ENCODE measurements around the gene DNAJC4.

The DNAJC4 gene

DNA sequence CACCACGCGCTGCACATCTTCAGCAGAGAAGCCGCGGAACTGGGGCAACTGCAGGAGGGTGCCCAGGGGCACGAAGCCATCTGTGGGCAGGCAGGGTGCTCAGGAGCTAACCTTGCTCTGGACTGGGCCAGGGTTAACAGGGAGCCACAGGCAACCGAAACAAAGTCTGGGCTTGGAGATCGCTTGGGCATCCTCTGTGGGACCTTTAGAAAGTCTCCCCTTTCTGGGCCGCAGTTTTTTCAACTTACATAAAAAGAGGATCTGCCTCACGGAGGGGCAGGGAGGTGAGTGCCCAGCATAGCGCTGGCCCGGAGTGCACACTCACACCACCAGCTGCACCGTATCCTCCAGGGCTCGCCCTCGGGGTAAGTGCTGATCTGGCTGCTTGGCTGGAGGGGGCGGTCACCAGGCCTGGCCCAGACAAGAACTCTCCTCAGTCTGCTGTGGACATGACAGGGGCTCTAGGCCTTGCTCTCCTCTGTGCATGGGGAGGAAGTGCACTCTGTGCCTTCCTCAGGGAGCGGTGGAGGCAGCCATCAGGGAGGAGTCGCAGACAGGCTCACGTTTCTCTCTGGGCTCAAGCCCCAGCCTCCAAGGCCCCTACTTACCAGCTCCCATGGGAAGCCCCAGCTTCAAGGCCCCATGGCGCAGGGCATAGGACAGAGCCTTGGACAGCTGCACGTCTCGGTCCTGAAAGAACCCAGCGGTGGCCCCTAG, 5.3 kb upstream of the DNAJC4 start:
- Histone ChIP-seq H3K27ac (ENCODE audit: low read length) (no peak overlapping the region), H3K9ac (ENCODE audit: low read length) (no peak overlapping the region)

DNA sequence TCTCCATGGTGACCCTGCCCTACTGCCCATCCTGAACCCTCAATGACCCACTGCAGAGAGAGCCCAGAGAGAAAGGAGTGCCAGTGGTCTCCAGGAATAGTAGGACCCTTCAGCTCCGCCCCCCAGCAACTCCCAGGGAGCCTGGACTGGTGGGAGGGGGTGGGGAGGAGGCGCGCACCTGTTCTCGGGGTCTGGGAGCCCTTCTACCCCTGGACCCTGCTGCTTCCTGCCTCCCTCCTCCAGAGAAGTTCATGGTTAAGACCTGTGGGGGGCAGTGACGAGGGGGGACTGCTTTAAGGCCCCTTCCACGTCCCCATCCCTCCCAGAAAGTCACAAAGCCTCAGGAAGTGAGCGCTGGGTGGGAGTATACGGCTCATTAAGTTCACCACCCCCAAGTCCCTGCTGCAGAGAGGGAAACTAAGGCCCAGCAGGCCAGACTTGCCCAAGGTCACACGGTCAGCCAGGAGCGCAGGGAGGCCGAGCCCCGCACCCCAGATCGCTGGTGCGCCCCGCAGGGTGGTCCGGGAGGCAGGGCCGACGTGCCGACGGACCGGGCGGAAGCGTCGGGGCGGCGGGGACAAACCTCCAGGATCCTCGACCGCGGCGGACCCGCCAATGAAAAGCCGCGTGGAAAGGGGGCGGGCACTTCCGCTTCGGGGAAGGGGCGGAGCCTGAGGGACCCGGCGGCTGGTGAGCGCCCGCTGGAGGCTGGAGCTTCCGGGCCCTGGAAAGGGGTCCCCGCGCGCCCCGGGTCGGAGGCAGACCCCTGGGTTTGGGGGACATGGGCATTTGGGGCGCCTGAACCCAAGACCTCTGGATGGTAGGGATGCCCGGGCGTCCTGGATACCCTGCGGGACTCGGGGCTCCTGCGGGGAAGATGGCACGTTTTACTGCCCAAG, 4.5 kb upstream of the DNAJC4 start, which contains the start of the genes NUDT22 and TRPT1:
TSS of gene NUDT22 (plus strand) at position 667 of the 899 bp plus-strand sequence. CDS start 379 bp downstream, outside the sequence.
TSS of gene TRPT1 (minus strand) at position 579 of the 899 bp plus-strand sequence. CDS start at position 253, 326 bp downstream.
- Histone ChIP-seq H3K27ac (ENCODE audit: low read length) (no peak within 1 kb of the TSS), H3K4me3 (ENCODE audit: low read length) (peak within 1 kb of the TSS; percentile 70), H3K36me3 (ENCODE audit: control insufficient read depth, low read depth, low read length) (peaks cover under 1% of the 10 kb centered on the region), H3K9ac (ENCODE audit: low read length) (peak within 1 kb of the TSS; percentile 66), H3K9me3 (ENCODE audit: control insufficient read depth, low read depth, low read length) (no peaks in the 10 kb centered on the region), H3K27me3 (ENCODE audit: control insufficient read depth, insufficient read depth, low read length) (no peaks in the 10 kb centered on the region), H3K4me1 (ENCODE audit: control insufficient read depth, low read depth, low read length) (peaks cover under 1% of the 10 kb centered on the region)

More for the DNA sequence above, 5.3 kb upstream of the DNAJC4 start:
- H3K9me3 ChIP-seq (ENCODE audit: control insufficient read depth, low read depth, low read length) = no peaks in the 10 kb centered on the region
- H3K4me3 ChIP-seq (ENCODE audit: low read length) = peak overlapping the region; percentile 70
- peaks cover 6% of the 10 kb centered on the region for H3K36me3 ChIP-seq (ENCODE audit: control insufficient read depth, low read depth, low read length)
- no peaks in the 10 kb centered on the region for H3K4me1 ChIP-seq (ENCODE audit: control insufficient read depth, low read depth, low read length)
- H3K27me3 ChIP-seq (ENCODE audit: control insufficient read depth, insufficient read depth, low read length) = no peaks in the 10 kb centered on the region

DNA sequence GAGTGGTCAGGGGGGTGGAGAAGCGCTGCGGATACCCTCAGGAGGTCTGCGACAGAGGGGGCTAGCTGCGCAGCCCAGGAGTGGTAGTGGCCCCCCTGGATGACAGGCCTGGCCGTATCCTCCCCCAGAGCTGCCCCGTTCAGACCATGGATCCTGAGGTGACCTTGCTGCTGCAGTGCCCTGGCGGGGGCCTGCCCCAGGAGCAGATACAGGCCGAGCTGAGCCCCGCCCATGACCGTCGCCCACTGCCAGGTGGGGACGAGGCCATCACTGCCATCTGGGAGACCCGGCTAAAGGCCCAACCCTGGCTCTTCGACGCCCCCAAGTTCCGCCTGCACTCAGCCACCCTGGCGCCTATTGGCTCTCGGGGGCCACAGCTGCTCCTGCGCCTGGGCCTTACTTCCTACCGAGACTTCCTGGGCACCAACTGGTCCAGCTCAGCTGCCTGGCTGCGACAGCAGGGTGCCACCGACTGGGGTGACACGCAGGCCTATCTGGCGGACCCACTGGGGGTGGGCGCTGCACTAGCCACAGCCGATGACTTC, 3.8 kb upstream of the DNAJC4 start:
- peaks cover 4% of the 10 kb centered on the region for H3K4me1 ChIP-seq (ENCODE audit: control insufficient read depth, low read depth, low read length)
- peak overlapping the region; percentile 70 for H3K4me3 ChIP-seq (ENCODE audit: low read length)
- peaks cover 4% of the 10 kb centered on the region for H3K27me3 ChIP-seq (ENCODE audit: control insufficient read depth, insufficient read depth, low read length)
- H3K9ac ChIP-seq (ENCODE audit: low read length) = peak overlapping the region; percentile 52
- H3K9me3 ChIP-seq (ENCODE audit: control insufficient read depth, low read depth, low read length) = no peaks in the 10 kb centered on the region
- no peak overlapping the region for H3K27ac ChIP-seq (ENCODE audit: low read length)
- no peaks in the 10 kb centered on the region for H3K36me3 ChIP-seq (ENCODE audit: control insufficient read depth, low read depth, low read length)

DNA sequence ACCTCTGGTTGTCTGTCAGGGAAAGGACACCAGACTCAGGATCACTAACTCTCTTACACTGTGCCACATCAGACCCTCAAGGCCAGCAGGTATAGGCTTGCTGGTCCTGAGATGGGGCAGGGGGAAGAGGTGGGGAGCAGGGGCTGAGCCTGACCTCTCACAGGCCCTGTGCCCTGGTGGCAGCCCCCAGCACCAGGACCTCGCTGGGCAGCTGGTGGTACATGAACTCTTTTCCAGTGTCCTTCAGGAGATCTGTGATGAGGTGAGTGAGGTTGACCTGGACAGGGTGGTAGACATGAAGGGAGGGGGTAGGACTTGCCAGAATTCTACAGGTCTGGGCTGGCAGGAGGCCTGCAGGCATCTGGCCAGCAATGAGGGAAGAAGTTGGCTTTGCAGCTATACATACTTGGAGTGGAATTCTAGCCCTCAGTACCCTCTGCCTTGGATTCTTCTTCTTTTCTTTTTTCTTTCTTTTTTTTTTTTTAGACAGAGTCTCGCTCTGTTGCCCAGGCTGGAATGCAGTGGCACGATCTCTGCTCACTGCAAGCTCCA, 2.9 kb upstream of the DNAJC4 start:
- no peaks in the 10 kb centered on the region for H3K36me3 ChIP-seq (ENCODE audit: control insufficient read depth, low read depth, low read length)
- no peak overlapping the region for H3K27ac ChIP-seq (ENCODE audit: low read length)
- peaks cover 4% of the 10 kb centered on the region for H3K4me1 ChIP-seq (ENCODE audit: control insufficient read depth, low read depth, low read length)
- H3K4me3 ChIP-seq (ENCODE audit: low read length) = no peak overlapping the region
- H3K9me3 ChIP-seq (ENCODE audit: control insufficient read depth, low read depth, low read length) = no peaks in the 10 kb centered on the region
- no peak overlapping the region for H3K9ac ChIP-seq (ENCODE audit: low read length)
- peaks cover 9% of the 10 kb centered on the region for H3K27me3 ChIP-seq (ENCODE audit: control insufficient read depth, insufficient read depth, low read length)

DNA sequence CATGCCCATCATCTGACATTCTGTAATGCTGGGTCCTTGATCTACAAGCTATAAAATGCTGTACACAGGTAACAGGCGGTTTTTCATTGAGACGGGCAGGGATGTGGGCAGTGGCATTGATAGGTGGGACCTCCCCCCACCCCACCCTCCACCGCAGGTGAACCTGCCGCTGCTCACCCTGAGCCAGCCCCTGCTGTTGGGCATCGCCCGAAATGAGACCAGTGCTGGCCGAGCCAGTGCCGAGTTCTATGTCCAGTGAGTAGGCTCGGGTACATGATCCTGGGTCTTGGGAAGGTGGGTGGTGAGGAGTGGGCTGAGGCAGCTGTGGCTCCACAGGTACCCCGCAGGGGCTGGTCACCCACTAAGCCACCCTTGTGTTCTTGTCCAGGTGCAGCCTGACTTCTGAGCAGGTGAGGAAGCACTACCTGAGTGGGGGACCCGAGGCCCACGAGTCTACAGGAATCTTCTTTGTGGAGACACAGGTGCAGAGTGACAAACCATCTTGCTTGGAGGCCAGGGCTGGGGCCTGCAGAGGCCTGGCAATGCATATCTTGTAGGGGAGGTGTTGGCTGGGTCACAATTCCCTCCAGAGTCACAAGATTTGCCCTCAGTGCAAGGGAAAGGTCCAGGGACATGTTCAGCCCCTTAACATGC, 1.1 kb upstream of the DNAJC4 start:
- peaks cover 4% of the 10 kb centered on the region for H3K4me1 ChIP-seq (ENCODE audit: control insufficient read depth, low read depth, low read length)

DNA sequence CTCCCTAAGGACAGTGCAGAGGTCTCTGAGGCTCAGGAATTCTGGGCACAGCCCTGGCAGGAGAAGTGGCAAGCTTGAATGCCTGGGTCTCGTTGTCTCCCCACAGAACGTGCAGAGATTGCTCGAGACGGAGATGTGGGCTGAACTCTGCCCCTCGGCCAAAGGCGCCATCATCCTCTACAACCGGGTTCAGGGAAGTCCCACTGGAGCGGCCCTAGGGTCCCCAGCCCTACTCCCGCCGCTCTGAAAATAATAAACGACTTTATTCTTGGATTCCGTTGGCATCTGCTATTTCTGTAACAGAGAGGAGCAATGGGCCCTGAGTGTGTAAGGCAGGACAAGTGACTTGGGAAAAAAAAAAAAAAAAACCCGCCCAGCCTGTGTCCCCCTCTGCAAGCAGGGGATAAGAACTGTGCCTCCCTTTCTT, 591 bp upstream of the DNAJC4 start:
- H3K9ac ChIP-seq (ENCODE audit: low read length) = no peak overlapping the region
- no peak overlapping the region for H3K27ac ChIP-seq (ENCODE audit: low read length)

More for the DNA sequence above, 1.1 kb upstream of the DNAJC4 start:
- H3K9ac ChIP-seq (ENCODE audit: low read length) = no peak overlapping the region
- H3K27me3 ChIP-seq (ENCODE audit: control insufficient read depth, insufficient read depth, low read length) = peaks cover 24% of the 10 kb centered on the region
- no peak overlapping the region for H3K4me3 ChIP-seq (ENCODE audit: low read length)
- H3K36me3 ChIP-seq (ENCODE audit: control insufficient read depth, low read depth, low read length) = no peaks in the 10 kb centered on the region
- no peak overlapping the region for H3K27ac ChIP-seq (ENCODE audit: low read length)
- no peaks in the 10 kb centered on the region for H3K9me3 ChIP-seq (ENCODE audit: control insufficient read depth, low read depth, low read length)

DNA sequence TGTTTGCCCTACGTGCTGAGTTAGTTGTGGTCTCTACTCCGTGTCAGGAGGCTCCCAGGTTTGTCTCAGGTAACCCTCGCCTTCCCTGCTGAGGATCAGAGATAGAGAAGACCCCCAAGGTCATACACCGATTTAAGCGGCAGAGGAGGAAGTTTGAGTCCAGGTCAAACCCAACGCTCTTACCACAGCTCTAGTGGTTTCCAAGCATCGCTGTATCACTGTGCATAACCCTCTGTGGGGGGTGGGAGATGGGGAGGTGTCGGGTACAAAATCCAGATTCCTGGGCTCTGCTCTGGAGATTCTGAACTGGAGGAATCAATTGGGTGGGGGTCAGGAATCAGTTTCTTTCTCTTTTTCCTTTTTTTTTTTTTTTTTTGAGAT, 627 bp downstream of the DNAJC4 start:
- no peaks in the 10 kb centered on the region for H3K9me3 ChIP-seq (ENCODE audit: control insufficient read depth, low read depth, low read length)
- H3K27ac ChIP-seq (ENCODE audit: low read length) = no peak overlapping the region

More for the DNA sequence above, 591 bp upstream of the DNAJC4 start:
- Histone ChIP-seq H3K4me3 (ENCODE audit: low read length) (peak overlapping the region; percentile 73), H3K36me3 (ENCODE audit: control insufficient read depth, low read depth, low read length) (no peaks in the 10 kb centered on the region), H3K4me1 (ENCODE audit: control insufficient read depth, low read depth, low read length) (peaks cover 4% of the 10 kb centered on the region), H3K9me3 (ENCODE audit: control insufficient read depth, low read depth, low read length) (no peaks in the 10 kb centered on the region), H3K27me3 (ENCODE audit: control insufficient read depth, insufficient read depth, low read length) (peaks cover 24% of the 10 kb centered on the region)

DNA sequence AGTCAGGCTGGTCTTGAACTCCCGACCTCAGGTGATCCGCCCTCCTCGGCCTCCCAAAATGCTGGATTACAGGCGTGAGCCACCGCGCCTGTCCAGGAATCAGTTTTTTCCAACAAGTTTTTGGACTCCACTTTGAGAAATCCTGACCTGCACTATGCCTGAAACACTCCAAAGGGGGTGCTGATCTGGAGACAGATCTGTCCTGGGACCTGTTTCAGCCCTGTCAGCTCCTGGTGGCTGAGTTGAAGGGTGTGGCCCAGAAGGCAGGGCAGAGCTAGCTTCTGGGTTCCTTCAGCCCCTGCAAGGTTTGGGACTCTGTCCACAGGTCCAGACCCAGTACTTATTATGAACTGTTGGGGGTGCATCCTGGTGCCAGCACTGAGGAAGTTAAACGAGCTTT, 1.2 kb downstream of the DNAJC4 start:
- Histone ChIP-seq H3K4me3 (ENCODE audit: low read length) (no peak overlapping the region), H3K27ac (ENCODE audit: low read length) (no peak overlapping the region), H3K9ac (ENCODE audit: low read length) (no peak overlapping the region), H3K36me3 (ENCODE audit: control insufficient read depth, low read depth, low read length) (no peaks in the 10 kb centered on the region), H3K9me3 (ENCODE audit: control insufficient read depth, low read depth, low read length) (no peaks in the 10 kb centered on the region), H3K27me3 (ENCODE audit: control insufficient read depth, insufficient read depth, low read length) (peaks cover 30% of the 10 kb centered on the region), H3K4me1 (ENCODE audit: control insufficient read depth, low read depth, low read length) (peaks cover 4% of the 10 kb centered on the region)

More for the DNA sequence above, 627 bp downstream of the DNAJC4 start:
- H3K4me1 ChIP-seq (ENCODE audit: control insufficient read depth, low read depth, low read length) = peaks cover 4% of the 10 kb centered on the region
- H3K4me3 ChIP-seq (ENCODE audit: low read length) = peak overlapping the region; percentile 73
- no peaks in the 10 kb centered on the region for H3K36me3 ChIP-seq (ENCODE audit: control insufficient read depth, low read depth, low read length)
- peak overlapping the region; percentile 47 for H3K9ac ChIP-seq (ENCODE audit: low read length)
- H3K27me3 ChIP-seq (ENCODE audit: control insufficient read depth, insufficient read depth, low read length) = peaks cover 30% of the 10 kb centered on the region

DNA sequence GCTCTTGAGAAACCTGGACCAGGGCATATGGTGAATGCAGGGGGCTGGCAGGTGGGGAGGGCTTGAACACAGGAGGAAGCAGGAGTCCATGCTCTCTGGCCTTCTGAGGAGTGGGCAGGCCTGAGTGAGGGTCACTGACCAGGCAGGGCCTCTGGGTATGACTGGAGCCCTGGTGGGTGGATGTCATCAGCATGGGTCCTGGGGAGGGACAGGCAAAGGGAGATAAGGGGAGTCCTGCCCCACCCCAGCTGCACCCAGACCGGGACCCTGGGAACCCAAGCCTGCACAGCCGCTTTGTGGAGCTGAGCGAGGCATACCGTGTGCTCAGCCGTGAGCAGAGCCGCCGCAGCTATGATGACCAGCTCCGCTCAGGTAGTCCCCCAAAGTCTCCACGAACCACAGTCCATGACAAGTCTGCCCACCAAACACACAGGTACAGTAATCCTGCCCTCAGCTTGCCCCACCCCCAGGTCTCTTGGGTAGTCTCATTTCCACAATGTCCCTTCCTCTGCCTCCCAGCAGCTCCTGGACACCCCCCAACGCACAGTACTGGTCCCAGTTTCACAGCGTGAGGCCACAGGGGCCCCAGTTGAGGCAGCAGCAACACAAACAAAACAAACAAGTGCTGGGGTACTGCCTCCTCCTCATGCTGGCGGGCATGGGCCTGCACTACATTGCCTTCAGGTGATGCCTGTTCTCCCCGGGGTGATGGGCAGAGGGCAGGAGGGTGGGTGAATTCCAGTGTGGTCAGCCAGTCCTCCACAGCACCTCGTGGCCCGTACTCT, 2.0 kb downstream of the DNAJC4 start:
- peaks cover 4% of the 10 kb centered on the region for H3K4me1 ChIP-seq (ENCODE audit: control insufficient read depth, low read depth, low read length)
- H3K36me3 ChIP-seq (ENCODE audit: control insufficient read depth, low read depth, low read length) = no peaks in the 10 kb centered on the region
- H3K4me3 ChIP-seq (ENCODE audit: low read length) = no peak overlapping the region
- no peak overlapping the region for H3K9ac ChIP-seq (ENCODE audit: low read length)
- H3K27me3 ChIP-seq (ENCODE audit: control insufficient read depth, insufficient read depth, low read length) = peaks cover 30% of the 10 kb centered on the region
- no peaks in the 10 kb centered on the region for H3K9me3 ChIP-seq (ENCODE audit: control insufficient read depth, low read depth, low read length)
- H3K27ac ChIP-seq (ENCODE audit: low read length) = no peak overlapping the region

DNA sequence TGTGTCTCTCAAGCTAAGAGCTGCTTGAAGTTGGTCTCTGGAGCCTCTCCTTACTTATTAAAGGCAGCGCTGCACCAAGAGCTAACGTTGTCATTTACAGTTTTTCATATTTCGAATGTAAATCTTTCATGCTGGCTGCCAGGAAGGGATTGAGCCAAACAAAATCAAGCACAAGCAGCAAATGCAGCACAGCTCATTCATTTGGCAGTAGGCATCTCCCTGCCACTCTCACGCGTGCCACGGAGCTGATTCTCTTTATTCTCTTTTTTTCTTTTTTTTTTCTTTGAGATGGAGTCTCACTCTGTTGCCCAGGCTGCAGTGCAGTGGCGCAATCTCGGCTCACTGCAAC, 2.6 kb downstream of the DNAJC4 start:
- Histone ChIP-seq H3K9me3 (ENCODE audit: control insufficient read depth, low read depth, low read length) (no peaks in the 10 kb centered on the region), H3K4me1 (ENCODE audit: control insufficient read depth, low read depth, low read length) (peaks cover 4% of the 10 kb centered on the region), H3K36me3 (ENCODE audit: control insufficient read depth, low read depth, low read length) (no peaks in the 10 kb centered on the region), H3K4me3 (ENCODE audit: low read length) (no peak overlapping the region), H3K9ac (ENCODE audit: low read length) (no peak overlapping the region), H3K27ac (ENCODE audit: low read length) (no peak overlapping the region), H3K27me3 (ENCODE audit: control insufficient read depth, insufficient read depth, low read length) (peaks cover 30% of the 10 kb centered on the region)
